Psoas muscle (tissue), 8 donors: Measurements from ENCODE around the gene SLC25A22. TPM values are rescaled to one million over a fixed set of nuclear protein-coding genes. Genes with fewer than 3 reads are reported as not detected.

Experiments used
- ATAC-seq, 4 donors: fragments of 200-7000 bp; cut with Tn5 transposase; one replicate each; pipeline ENCODE4 v1.9.1; 2020; ENCODE audit warnings: moderate library complexity in 3 of 4, mild to moderate bottlenecking in 2 of 4
- DNase-seq, 2 donors: peaks; one replicate each; pipeline ENCODE4 v3.0.0-alpha.2; 2020
- H3K27ac ChIP-seq: fragments of 200-600 bp; one replicate; pipeline ENCODE4 v1.8.0; 2022
- H3K27me3 ChIP-seq, 3 donors: fragments of 200-600 bp in 1 of 3; one replicate each; pipeline versions ENCODE4 v1.6.1 to v1.8.0; 2013 to 2022; ENCODE audit warnings: low read length in 2 of 3, mild to moderate bottlenecking in 2 of 3, moderate library complexity in 1 of 3; ENCODE audit not compliant: insufficient read depth in 3 of 3
- H3K36me3 ChIP-seq, 2 donors: fragments of 200-600 bp in 1 of 2; one replicate each; pipeline versions ENCODE4 v1.6.1 to v1.8.0; 2013 to 2022; ENCODE audit warnings: low read depth in 1 of 2, mild to moderate bottlenecking in 1 of 2, moderate library complexity in 1 of 2; ENCODE audit not compliant: insufficient read depth in 1 of 2
- H3K4me1 ChIP-seq: fragments of 200-600 bp; one replicate; pipeline ENCODE4 v1.8.0; 2022
- H3K4me3 ChIP-seq: fragments of 200-600 bp; one replicate; pipeline ENCODE4 v1.8.0; 2022; ENCODE audit warnings: mild to moderate bottlenecking
- H3K9me3 ChIP-seq: fragments of 200-600 bp; one replicate; pipeline ENCODE4 v1.8.0; 2022
- CTCF ChIP-seq: fragments of 200-600 bp; IDR thresholded peaks from one replicate; pipeline ENCODE4 v1.8.0; 2022; ENCODE audit warnings: antibody characterized with exemption
- WGBS, 3 donors: extraction: QIAGEN DNeasy Blood & Tissue Kit; methylation state at CpG; one replicate each; pipeline versions ENCODE4 v1.1.6 to v1.1.7; 2013; 5-methylcytosine and 5-hydroxymethylcytosine counted together
- intact Hi-C, 2 donors: fragments of 100-400 bp; cut with DNase I; formaldehyde crosslinking; loops; one replicate each; pipeline versions ENCODE4 v1.11.0 to v1.14.2; 2022
- polyA plus RNA-seq, 3 donors: library from polyadenylated mRNA; stranded (reverse); fragments of 200-250 nt; gene quantifications; one replicate each; pipeline ENCODE4 v1.2.3, GENCODE V29; 2013
- total RNA-seq, 4 donors: library from RNA; stranded (reverse); fragmentation: NEBNext Ultra II Directional in 2 of 4; extraction: Animal tissue kit (Norgen Biotek cat#: 25700) in 2 of 4; gene quantifications; one replicate each; pipeline versions ENCODE4 v1.2.1 to v1.2.4, GENCODE V29; 2021 to 2023
- donor health status: healthy with polysubstance abuse.
- donor health status: DM: no; HTN: no; CAD: no; lungs with moderate emphysema.
- donor health status: Bipolar disorder and iron deficiency.
- donor health status: healthy.
- donor health status: DM: yes; HTN: yes; CAD: no.
- donor health status: DM: no; HTN: no; CAD: no.
- donor health status: DM: no; HTN: no; CAD: no.
- donor health status: DM: yes; HTN: yes; CAD: no.

SLC25A22 gene
- total and polyA plus RNA-seq, 7 donors = 0.49 to 4.3 (median 1.6) TPM

- no peak overlapping the region for H3K4me3 ChIP-seq
- H3K27me3 ChIP-seq = no peaks in the 10 kb centered on the region
- peaks cover 10 to 46% of the 10 kb centered on the region in 2 donors for H3K36me3 ChIP-seq
- intact Hi-C loops = no loop called here
- DNase-seq = no peak
- no peak for TF ChIP-seq CTCF
- H3K27ac ChIP-seq = no peak overlapping the region
- ATAC-seq = no peak
- peaks cover 26% of the 10 kb centered on the region for H3K4me1 ChIP-seq
- WGBS, 3 donors = 86 to 92% (median 89%) methylated on average over 11 of the region's 11 CpGs
- H3K9me3 ChIP-seq = no peaks in the 10 kb centered on the region
Measured at GRCh38 chr11:815675-816432, 17.8 kb upstream of the SLC25A22 start.

GRCh38 chr11:813456-814096 lies 15.5 kb upstream of the SLC25A22 start:
- intact Hi-C loops = no loop called here
- 77 to 83% (median 81%) methylated on average over 9 of the region's 9 CpGs for WGBS, 3 donors
- peaks cover 10 to 46% of the 10 kb centered on the region in 2 donors for H3K36me3 ChIP-seq
- H3K27ac ChIP-seq = peak overlapping the region; percentile 97
- no peak overlapping the region for H3K4me3 ChIP-seq
- H3K9me3 ChIP-seq = no peaks in the 10 kb centered on the region
- peaks cover 25% of the 10 kb centered on the region for H3K4me1 ChIP-seq
- H3K27me3 ChIP-seq = no peaks in the 10 kb centered on the region
- DNase-seq = no peak
- no peak for ATAC-seq
- TF ChIP-seq CTCF = no peak

GRCh38 chr11:813072-813455 lies 15.0 kb upstream of the SLC25A22 start:
- intact Hi-C loops = no loop called here
- WGBS, 3 donors = 85 to 93% (median 85%) methylated on average over 6 of the region's 6 CpGs
- TF ChIP-seq CTCF = no peak

GRCh38 chr11:812390-812789 lies 14.3 kb upstream of the SLC25A22 start:
- Histone ChIP-seq H3K27ac (peak overlapping the region; percentile 97), H3K36me3 (peaks cover 10 to 46% of the 10 kb centered on the region in 2 donors), H3K4me3 (peak overlapping the region; percentile 93), H3K4me1 (peaks cover 31% of the 10 kb centered on the region), H3K9me3 (no peaks in the 10 kb centered on the region), H3K27me3 (no peaks in the 10 kb centered on the region)
- TF ChIP-seq CTCF = no peak
- 56 to 72% (median 71%) methylated on average over 3 of the region's 3 CpGs for WGBS, 3 donors
- no peak for ATAC-seq
- intact Hi-C loops = no loop called here
- no peak for DNase-seq

More at GRCh38 chr11:813072-813455, 15.0 kb upstream of the SLC25A22 start:
- Histone ChIP-seq H3K4me3 (no peak overlapping the region), H3K9me3 (no peaks in the 10 kb centered on the region), H3K27ac (peak overlapping the region; percentile 97), H3K27me3 (no peaks in the 10 kb centered on the region), H3K4me1 (peaks cover 28% of the 10 kb centered on the region), H3K36me3 (peaks cover 10 to 46% of the 10 kb centered on the region in 2 donors)
- ATAC-seq = no peak
- DNase-seq = no peak
